Activated CD4-positive, alpha-beta T cell treated with anti-CD3 and anti-CD28 coated beads, Interleukin-2, Interleukin-4, amounts not matched to agents 100 ng/mL and 50 ng/mL, durations not matched to agents 16 hours and 8 hours (primary cell): ENCODE results near the gene NID1.
"Not testable (repeated sequence)": the region's sequence is repeated elsewhere in the genome, so short reads cannot be mapped to it uniquely, and the experiment has no call there.

ENCODE experiments used
- DNase-seq: peaks from one replicate; pipeline ENCODE4 v3.0.0-alpha.2; 2020; ENCODE audit warnings: low spot score

Gene NID1

DNA sequence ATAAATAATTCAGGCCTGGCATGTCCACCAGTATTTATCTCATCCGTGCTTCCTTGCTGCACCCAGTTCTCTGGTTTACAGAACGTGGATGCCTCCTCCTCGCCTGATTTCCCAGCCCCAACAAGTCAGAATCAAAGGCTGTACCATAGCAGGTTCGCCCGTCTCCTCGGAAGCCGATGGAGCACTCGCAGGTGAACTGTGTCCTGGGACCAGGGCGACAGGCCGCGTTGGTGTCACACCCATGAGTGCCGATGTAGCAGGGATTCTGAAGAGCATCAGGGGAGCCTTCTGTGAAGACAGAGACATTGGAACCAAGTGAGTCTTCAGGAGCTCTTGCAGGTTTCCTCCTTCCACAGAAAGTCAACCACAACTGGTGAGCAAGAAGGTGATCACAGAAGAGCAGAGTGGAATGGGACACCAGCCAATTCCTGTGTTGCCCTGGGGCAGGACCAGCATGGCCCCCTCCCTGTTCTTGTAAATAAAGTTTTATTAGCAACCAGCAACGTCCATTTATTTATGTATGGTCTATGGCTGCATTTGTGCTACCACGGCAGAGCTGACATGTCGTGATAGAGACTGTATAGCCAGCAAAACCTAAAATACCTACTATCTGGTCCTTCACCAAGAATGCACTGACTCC is 40.8 kb downstream of the NID1 start:
- no peak for DNase-seq

DNA sequence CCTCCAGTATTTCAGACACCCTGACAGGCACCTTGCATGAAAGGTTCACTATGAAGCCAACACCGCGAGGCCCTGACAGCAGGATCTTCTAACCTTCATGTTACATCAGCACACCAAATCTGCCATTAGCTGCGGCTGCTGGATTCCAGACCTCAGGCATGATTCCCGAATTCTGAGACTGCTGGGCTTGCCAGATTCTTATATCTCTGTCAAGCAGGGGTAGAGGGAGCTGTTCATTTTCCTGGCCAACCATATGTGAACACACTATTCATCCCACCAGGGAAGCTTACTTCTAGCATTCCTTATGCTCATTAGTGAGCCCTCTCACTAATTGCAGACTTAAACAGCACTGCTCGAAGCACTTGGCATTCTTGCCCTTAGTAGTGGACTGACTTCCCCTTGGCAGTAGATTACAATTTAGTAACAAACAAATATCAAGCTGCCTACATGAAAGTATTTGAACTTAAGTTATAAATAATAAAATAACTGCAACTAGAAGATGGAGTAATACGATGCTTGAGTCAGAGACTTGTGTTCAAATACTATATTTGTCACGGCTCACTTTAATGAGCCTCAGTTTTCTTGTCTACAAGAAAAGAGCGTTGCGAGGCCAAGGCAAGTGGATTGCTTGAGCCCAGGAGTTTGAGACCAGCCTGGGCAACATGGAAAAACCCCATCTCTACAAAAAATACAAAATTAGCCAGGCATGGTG is 43.3 kb downstream of the NID1 start:
- no peak for DNase-seq

DNA sequence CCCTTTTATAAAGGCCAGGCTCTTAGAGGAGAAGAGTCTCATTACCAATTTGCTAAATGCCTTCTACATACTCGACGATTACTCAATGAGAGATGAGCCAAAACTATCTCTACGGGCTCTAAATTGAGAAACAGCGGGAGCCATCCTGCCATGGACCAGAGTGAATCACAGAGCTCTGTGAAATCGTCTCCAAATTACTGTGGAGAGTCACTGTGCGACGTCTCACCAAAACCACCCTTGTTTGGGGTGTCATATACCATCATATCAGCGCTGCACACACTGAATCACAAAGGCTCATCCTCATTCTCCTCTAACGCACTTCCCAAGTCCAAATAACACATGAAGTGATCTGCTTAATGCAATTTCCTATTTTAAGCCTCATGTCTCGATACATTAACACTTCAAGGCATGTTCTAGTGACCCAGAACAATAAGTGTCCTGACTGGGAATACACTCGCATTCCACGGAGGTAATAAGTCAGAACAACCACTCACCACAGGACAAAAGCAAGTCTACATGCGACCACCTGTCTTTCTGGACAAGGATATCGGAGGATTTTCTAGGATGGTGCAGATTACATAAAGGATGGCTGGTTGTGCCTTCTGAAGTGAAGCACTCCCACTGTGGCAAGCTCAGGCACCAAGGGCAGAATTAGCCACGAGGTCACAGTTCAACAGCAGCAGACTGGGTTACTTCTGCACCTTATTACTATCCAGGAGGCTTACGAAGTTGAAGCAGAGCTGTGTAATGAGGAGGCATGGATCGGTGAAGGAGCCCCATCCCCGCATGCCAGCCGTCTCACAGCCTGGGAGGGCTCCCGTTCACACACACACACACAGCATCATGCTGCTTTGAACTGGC is 44.3 kb downstream of the NID1 start:
- no peak for DNase-seq

DNA sequence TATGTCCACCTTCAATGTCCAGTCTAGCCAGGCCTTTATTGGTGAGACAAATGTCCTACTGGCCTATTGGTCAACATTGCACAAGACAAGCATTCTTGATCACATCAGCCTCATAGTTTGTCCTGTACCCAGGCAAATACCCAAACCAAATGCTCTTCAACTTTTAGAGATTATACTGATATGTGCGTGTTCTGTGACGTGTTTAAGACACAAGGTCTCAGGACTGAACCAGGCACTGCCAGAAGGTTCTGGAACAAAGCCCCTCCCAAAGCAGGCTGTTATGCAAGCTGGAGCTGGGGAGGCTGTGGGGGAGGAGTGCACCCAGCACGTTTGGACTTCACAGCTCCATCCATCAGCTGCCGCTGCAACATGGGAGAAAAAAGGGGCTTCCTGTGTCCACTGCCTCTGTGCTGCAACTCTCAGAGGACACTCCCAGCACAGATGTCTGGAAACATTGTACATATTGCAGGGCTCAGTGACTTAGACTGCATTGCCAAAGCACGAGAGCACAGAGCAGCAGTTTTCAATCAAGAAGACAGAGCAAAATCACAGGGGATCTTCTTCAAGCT is 45.9 kb downstream of the NID1 start:
- no peak for DNase-seq

DNA sequence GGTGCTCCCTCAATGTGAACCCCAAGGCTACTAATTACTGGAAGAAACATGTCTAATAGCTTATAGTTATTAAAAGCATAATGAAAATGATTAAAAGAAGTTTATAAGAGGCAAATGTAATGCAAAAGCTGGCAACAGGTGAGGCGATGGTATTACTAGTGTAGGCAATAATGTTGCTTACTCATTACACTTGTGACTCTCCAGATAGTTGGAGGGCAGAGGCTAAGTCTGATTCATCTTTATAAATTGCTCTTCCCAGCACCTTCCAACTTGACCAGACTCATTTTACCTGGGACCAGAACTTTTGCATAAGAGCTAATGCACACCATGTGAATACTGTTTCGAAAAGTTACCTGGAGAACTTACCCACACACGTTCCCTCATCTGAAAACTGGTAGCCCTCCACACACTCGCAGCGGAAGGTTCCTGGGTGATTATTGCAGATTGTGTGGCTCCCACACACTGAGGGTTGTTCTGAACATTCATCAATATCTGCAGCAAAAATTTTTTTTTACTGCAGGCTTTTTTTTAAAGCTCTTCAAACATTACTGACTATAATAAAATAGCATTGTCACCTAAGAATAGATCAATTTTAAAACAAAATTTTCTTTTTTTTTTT is 48.0 kb downstream of the NID1 start:
- no peak for DNase-seq

DNA sequence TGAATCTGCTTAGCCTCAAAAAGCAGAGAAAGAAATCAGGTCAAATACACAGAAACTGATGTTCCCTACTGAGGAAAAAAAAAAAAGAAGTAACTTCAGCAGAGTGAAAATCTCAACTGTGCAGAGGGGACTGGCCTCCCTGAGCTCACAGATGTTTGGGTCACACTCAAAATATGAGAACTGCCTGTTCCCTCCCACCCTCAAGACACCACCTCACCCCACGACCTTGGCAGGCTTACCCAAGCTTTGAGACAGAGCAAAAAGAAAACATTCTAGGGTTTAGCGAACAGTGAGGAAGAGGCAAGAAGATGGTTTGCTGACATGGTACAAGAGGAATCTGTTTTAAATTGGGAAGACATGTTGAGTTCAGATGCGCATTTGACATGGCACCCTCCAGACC is 48.8 kb downstream of the NID1 start:
- no peak for DNase-seq

DNA sequence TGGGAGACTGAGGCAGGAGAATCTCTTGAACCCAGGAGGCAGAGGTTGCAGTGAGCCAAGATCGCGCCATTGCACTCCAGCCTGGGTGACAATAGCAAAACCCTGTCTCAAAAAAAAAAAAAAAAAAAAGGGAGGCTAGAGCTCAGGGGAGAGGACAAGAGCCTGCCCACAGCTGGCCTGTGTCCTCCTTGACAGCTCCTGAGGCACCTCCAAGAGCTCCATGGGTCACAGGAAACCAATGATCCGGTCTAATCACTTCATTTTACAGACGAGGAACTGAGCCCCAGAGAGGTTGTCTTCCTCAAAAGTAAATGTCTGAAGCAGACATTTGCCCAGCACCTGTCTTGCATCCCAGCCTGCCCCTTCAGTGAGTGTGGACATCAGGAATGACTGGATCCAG is 49.4 kb downstream of the NID1 start:
- no peak for DNase-seq

DNA sequence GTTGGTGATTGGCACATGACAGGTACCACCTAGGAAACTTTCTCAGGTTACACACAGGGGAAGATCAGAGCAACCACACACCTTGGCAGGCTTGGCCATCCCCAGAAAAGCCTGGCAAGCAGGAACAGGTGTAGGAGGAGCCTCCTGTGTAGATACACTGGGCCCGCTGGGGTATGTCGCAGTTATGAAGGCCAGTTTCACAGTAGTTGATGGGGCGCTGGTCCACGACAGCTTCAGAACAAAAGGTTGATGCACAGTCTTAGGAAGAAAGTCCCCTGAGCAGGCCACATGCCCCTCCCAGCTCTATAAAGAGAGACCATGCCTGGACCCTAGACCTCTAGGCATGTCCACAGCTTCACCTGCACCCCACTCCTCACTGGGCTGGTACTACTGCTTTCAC is 51.6 kb downstream of the NID1 start:
- DNase-seq = no peak

DNA sequence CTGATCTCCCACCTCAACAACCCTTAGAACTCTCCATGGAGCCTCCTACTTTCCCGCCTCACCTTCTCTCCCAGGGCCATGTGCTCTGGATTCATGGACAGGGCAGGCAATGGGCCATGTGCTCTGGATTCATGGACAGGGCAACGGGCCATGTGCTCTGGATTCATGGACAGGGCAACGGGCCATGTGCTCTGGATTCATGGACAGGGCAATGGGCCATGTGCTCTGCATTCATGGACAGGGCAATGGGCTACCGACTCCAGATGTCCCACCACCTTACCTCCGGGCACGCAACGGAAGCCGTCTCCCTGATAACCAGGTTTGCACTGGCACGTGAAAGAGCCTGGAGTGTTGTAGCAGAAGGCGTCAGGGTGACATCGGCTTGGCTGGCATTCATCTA is 53.2 kb downstream of the NID1 start:
- DNase-seq = no peak

DNA sequence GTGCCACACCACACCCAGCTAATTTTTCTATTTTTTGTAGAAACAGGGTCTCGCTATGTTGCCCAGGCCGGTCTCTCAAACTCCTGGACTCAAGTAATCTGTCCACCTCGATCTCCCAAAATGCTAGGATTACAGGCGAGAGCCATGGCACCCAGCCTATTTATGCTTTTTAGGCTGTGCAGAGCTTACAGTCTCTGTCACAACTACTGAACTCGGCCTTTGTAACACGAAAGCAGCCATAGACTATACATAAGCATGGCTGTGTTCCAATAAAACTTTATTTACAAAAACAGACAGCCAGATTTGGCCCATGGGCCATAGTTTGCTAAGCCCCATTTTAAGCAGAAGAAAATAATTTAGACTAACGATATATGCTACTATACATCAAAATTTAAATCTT is 54.4 kb downstream of the NID1 start:
- DNase-seq = no peak

DNA sequence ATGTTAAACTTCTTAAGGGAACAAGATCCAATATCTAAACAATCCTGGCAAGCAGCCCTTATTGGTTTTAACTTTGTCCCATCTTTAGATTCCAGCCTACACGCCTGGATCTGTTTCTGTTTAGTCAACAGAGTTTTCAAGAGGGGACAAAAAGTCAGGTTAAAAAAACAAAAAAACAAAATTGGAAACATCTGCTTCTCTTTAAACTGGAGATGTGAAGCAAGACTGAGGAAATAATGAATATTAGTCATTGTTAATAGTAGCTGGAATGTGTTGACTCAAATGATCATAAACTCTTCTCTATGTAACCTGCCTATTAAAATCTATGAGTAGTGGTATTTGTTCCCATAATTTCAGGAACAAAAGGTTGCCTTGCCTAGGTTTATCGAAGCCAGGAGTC is 55.0 kb downstream of the NID1 start:
- DNase-seq = no peak

DNA sequence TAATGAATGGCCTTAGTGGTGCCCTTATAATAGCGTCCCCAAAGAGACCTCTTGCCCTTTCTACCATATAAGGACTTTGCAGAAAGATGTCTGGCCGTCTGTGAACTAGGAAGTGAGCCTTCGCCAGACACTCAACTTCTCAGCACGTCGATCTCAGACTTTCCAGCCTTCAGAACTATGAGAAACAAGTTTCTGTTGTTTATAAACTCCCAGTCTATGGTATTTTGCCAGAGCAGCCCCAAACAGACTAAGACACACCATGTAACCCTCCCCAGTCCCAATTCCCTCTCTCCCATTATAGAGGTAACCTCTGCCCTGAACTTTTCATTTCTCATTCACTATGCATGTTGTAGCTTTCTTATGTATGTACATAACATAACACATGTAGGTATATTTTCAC is 55.7 kb downstream of the NID1 start:
- DNase-seq = no peak

DNA sequence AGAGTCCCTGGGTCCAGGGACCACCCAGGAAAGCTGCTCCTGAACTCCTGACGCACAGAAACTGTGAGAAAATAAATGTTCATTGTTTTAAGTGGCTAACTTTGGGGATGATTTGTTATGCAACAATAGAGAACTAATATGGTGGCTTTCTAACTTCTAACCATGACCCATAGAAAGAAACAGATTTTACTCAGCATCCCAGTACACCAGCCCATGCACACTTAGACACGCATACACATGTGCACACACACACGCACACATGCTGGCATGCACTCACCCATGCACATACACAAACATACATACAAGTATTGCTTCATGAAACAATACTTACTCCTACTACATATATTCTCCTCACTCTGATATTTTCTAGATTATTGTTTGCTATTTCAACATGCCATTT is 57.1 kb downstream of the NID1 start:
- no peak for DNase-seq

DNA sequence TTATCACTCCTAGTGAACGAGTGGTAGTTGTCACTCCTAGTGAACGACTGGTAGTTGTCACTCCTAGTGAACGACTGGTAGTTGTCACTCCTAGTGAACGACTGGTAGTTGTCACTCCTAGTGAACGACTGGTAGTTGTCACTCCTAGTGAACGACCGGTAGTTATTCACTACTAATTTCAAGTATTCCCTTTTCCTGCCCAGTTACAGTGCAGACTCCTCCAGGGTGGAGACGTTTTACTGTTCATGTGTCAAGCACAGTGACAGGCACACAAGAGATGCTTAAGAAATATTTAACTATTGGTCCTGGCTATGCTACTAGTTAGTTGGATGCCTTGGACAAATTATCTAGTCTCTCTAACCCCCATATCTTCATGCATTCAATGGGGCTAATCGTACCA is 61.8 kb downstream of the NID1 start:
- DNase-seq = not testable (repeated sequence)

DNA sequence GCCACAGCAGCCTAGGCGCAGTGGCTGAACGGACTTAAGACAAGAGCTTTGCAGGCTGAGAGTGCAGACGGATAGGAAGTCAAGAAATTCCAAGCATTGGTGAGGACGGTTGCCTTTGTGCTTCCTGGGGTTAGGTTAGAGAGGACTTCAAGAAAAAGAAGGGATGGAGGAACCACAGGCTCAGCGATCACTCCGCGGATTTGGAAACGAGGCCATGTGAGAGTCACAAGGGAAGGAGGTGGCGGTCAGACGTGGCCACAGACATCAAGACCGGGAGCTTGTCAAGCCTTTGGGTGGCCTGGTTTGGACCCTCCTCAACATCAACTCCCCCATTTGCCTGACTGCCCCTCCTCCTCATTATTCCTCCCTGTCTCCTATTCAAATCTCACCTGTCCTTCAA is 62.3 kb downstream of the NID1 start:
- no peak for DNase-seq

DNA sequence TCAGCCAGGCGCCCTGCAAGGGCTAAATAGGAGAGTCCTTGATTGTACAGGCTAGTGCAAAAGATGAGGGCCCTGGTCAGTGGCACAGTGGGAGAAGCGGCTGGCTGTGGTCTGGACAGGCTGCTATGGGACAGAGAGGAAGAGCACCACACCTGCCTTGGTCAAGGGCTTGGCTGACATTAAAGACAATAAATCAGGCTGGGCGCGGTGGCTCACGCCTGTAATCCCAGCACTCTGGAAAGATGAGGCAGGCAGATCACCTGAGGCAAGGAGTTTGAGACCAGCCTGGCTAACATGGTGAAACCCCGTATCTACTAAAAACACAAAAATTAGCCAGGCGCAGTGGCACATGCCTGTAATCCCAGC is 62.9 kb downstream of the NID1 start:
- DNase-seq = no peak

DNA sequence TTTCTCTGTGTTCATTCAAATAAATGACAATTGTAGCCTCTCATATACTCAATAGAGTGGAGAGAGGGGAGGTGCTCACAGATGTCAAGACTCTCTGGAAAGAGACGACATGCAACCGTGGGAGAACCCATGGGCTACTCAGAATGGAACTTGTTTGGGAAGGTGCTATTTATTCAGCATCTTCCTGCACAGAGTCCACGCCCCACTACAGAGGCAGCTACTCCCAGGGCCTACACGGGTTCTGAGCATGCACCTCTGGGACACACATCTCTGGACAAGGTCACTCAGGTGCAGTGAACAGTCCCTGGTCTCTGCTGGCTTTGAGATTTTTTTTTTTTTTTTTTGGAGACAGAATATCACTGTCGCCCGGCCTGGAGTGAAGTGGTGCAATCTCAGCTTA is 64.1 kb downstream of the NID1 start:
- DNase-seq = peak; percentile 8

DNA sequence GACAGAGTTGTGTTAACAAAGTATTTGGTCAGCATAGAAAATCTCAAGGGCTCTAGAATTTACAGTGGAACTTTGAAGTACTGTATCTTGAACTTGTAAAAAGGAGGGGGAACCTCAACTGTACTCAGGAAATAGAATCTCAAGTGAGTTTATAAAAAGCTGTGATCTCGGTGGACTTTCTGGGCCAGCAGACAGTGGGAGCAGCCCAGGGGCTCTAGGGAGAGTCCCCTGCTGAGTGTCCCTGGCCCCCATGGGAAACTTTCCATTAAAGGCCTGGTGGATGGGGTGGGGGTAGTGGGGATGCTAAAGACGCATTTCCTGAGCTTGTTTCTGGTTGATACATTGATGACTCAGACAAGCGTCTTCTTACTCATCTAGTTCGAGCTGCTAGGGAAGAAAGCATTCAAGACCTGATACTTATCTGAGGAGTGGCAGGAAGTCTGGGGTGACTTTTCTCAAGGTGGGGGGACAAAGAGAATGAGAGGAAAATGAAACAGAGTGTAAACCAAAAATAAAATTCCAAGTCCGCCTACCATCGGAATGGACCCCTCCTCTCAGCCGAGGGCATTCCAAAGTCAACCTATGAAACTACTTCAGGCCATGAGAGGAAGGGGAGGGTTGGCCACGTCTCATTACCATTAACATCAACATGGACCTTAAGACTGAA is 65.5 kb downstream of the NID1 start:
- peak; percentile 94 for DNase-seq

DNA sequence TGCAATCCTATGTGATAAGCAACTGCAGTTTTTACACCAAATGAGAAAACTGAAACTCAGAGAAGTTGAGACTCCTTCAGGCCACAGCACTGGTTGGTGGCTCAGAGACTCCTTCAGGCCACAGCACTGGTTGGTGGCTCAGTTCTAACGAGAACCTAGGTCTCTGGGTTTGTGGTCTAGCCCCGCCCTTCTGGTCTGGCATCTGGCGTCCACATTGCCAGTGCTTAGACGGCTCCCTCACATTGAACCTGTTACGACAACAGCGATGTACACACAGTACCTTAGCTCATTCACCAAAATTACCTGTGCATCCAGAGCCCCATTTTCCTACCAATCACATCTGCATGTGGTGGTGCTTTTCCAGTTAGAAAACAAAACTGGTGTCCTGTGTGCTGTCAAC is 66.1 kb downstream of the NID1 start:
- DNase-seq = peak; percentile 79

DNA sequence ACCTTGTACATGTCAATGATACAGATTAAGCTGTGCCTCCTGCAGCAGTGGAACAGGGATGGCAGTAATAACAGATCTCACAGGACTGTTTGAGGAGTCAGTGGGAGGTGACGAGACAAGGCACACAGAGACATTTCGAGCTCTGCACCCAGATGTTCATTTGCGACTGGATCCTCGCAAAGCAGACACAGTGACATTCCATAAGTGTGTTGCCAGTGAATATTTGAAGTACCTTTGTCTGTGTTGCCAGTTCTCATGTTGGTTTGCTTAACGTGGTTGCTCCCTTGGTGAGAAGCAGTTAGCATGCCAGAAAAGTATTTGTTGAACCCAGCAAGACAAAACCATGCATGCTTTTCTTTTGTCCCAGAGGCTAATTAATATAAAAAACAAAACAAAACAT is 67.0 kb downstream of the NID1 start:
- DNase-seq = no peak

DNA sequence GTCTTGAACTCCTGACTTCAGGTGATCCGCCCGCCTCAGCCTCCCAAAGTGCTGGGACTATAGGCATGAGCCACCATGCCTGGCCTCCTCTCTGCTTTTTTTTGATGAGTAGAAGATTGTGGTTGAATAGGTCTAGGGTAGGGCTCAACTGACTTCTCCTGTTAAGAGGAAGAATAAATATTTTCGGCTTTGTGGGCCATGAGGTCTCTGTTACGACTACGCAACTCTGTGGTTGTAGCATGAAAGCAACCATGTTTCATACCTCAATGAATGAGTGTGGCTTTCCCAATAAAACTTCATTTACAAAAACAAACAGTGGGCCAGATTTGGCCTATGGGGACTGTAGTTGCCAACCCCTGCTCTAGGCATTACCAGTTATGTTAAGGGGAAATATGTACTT is 67.8 kb downstream of the NID1 start:
- peak; percentile 12 for DNase-seq
